Endothelial cell of umbilical vein (primary cell): Measurements from ENCODE around the gene SLC49A3.

ENCODE experiments used
- CTCF ChIP-seq, 2 donors: IDR thresholded peaks; 1 replicate in 1 of 2; 2 replicates in 1 of 2; pipeline ENCODE4 v1.5.1; 2011; ENCODE audit warnings: low read length in 2 of 2, mild to moderate bottlenecking in 2 of 2, moderate library complexity in 2 of 2, control low read depth in 1 of 2, inconsistent platforms in 1 of 2, low read depth in 1 of 2; ENCODE audit not compliant: insufficient read depth in 1 of 2; ENCODE audit errors: extremely low read depth in 1 of 2
- EZH2 ChIP-seq: IDR thresholded peaks from 2 replicates; pipeline ENCODE4 v1.6.1; 2012; ENCODE audit warnings: borderline replicate concordance, low read depth, mild to moderate bottlenecking, moderate library complexity, low read length, inconsistent platforms; ENCODE audit not compliant: severe bottlenecking
- FOS ChIP-seq: IDR thresholded peaks from 2 replicates; pipeline ENCODE4 v1.6.1; 2011; ENCODE audit warnings: mild to moderate bottlenecking, low read length, moderate library complexity, borderline replicate concordance; ENCODE audit not compliant: insufficient read depth
- MAX ChIP-seq: IDR thresholded peaks from 2 replicates; pipeline ENCODE4 v1.6.1; 2011; ENCODE audit not compliant: insufficient read depth, insufficient read length
- POLR2A ChIP-seq: IDR thresholded peaks from 2 replicates; pipeline ENCODE4 v1.6.1; 2012; ENCODE audit warnings: low read depth, mild to moderate bottlenecking, control low read depth, low read length
- POLR2AphosphoS5 ChIP-seq: IDR thresholded peaks from 2 replicates; pipeline ENCODE4 v1.6.1; 2012; ENCODE audit warnings: low read depth, mild to moderate bottlenecking, control low read depth, low read length, moderate library complexity; ENCODE audit not compliant: insufficient read depth

- no peak for TF ChIP-seq POLR2AphosphoS5
- TF ChIP-seq CTCF (IDR thresholded peaks at IDR 0.05; ENCODE audit: extremely low read depth in 1 of 2, insufficient read depth in 1 of 2, low read depth in 1 of 2, low read length in 2 of 2) = no peak
- TF ChIP-seq FOS = no peak
- no peak for TF ChIP-seq POLR2A
- no peak for TF ChIP-seq EZH2
- TF ChIP-seq MAX = no peak
These were observed 52.3 kb downstream of the SLC49A3 start for GRCh38 chr4:636628-637159.
